H1 (cell line): ENCODE data around the gene COQ8A.

Source experiments
- CEBPB ChIP-seq: IDR thresholded peaks from 2 replicates; pipeline ENCODE4 v1.6.1; 2012; ENCODE audit warnings: low read depth, low read length
- EP300 ChIP-seq, 2 experiments: IDR thresholded peaks; 1 replicate in 1 of 2; 2 replicates in 1 of 2; pipeline ENCODE4 v1.6.1; 2011 to 2012; ENCODE audit warnings: low read depth in 2 of 2, low read length in 2 of 2, mild to moderate bottlenecking in 2 of 2, borderline replicate concordance in 1 of 2, inconsistent platforms in 1 of 2, moderate library complexity in 1 of 2
- HDAC2 ChIP-seq, 2 experiments: fragments of 300-600 bp in 1 of 2; sonication (generic) in 1 of 2; IDR thresholded peaks; 2 replicates each; pipeline ENCODE4 v1.6.1; 2011 to 2012; ENCODE audit warnings: low read depth in 2 of 2, low read length in 2 of 2, mild to moderate bottlenecking in 2 of 2, moderate library complexity in 2 of 2, borderline replicate concordance in 1 of 2, inconsistent platforms in 1 of 2
- JUN ChIP-seq: IDR thresholded peaks from 2 replicates; pipeline ENCODE4 v1.6.1; 2011; ENCODE audit warnings: low read depth, mild to moderate bottlenecking, improper control_type of control experiment, low read length
- POLR2A ChIP-seq, 2 experiments: IDR thresholded peaks; 1 replicate in 1 of 2; 2 replicates in 1 of 2; pipeline ENCODE4 v1.6.1; 2011; ENCODE audit warnings: low read depth in 2 of 2, low read length in 2 of 2, mild to moderate bottlenecking in 2 of 2; ENCODE audit errors: control extremely low read depth in 1 of 2
- POLR2AphosphoS5 ChIP-seq: IDR thresholded peaks from 2 replicates; pipeline ENCODE4 v1.6.1; 2011; ENCODE audit warnings: low read depth, low read length
- SP4 ChIP-seq: IDR thresholded peaks from 2 replicates; pipeline ENCODE4 v1.6.1; 2012; ENCODE audit warnings: low read length, inconsistent platforms
- SUZ12 ChIP-seq: fragments of 200-600 bp; sonication (generic); IDR thresholded peaks from 2 replicates; pipeline ENCODE4 v1.6.1; 2012; ENCODE audit warnings: mild to moderate bottlenecking, inconsistent platforms, low read length, moderate library complexity, mixed read lengths
- TAF7 ChIP-seq: optimal IDR thresholded peaks from 2 replicates; pipeline ENCODE3; 2011; ENCODE audit warnings: low read depth, mild to moderate bottlenecking, inconsistent platforms, low read length, moderate library complexity, borderline replicate concordance
- TF ChIP-seq, protein P1 (sequence below): IDR thresholded peaks from 2 replicates; pipeline ENCODE4 v1.6.1; 2012; ENCODE audit warnings: low read length, inconsistent platforms
- TF ChIP-seq, protein P2 (sequence below), 3 experiments: IDR thresholded peaks; 1 replicate in 2 of 3; 2 replicates in 1 of 3; pipeline versions ENCODE4 v1.5.1 to v1.6.1; 2011; ENCODE audit warnings: low read length in 3 of 3, mild to moderate bottlenecking in 3 of 3, inconsistent platforms in 2 of 3, low read depth in 1 of 3, moderate library complexity in 1 of 3; ENCODE audit not compliant: insufficient read depth in 1 of 3; ENCODE audit errors: control extremely low read depth in 1 of 3

DNA sequence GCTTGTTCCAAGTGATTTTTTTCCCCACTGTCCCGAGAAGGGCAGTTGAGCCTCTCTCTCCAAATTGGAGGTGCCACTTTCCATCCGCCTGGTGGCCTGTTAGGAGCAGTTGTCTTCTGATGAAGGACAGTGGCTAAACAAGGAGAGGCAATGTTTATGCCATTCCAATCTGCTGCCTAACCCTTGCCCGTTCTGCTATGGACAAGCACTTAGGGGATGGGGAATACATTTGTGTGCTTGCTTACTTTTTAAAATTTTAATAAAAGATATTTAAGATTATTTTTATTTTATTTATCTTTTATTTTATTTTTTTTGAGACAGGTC is 12.0 kb downstream of the COQ8A start:
- TF ChIP-seq, protein P1, sequence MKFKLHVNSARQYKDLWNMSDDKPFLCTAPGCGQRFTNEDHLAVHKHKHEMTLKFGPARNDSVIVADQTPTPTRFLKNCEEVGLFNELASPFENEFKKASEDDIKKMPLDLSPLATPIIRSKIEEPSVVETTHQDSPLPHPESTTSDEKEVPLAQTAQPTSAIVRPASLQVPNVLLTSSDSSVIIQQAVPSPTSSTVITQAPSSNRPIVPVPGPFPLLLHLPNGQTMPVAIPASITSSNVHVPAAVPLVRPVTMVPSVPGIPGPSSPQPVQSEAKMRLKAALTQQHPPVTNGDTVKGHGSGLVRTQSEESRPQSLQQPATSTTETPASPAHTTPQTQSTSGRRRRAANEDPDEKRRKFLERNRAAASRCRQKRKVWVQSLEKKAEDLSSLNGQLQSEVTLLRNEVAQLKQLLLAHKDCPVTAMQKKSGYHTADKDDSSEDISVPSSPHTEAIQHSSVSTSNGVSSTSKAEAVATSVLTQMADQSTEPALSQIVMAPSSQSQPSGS = no peak
- TF ChIP-seq HDAC2 (IDR thresholded peaks at IDR 0.05; ENCODE audit: borderline replicate concordance in 1 of 2, low read depth in 2 of 2, low read length in 2 of 2) (no peak), JUN (no peak), SUZ12 (no peak), POLR2AphosphoS5 (no peak), SP4 (no peak), CEBPB (no peak), POLR2A (IDR thresholded peaks at IDR 0.05; ENCODE audit: control extremely low read depth in 1 of 2, low read depth in 2 of 2, low read length in 2 of 2) (no peak), TAF7 (no peak), EP300 (IDR thresholded peaks at IDR 0.05; ENCODE audit: borderline replicate concordance in 1 of 2, low read depth in 2 of 2, low read length in 2 of 2) (no peak)
- TF ChIP-seq, protein P2, sequence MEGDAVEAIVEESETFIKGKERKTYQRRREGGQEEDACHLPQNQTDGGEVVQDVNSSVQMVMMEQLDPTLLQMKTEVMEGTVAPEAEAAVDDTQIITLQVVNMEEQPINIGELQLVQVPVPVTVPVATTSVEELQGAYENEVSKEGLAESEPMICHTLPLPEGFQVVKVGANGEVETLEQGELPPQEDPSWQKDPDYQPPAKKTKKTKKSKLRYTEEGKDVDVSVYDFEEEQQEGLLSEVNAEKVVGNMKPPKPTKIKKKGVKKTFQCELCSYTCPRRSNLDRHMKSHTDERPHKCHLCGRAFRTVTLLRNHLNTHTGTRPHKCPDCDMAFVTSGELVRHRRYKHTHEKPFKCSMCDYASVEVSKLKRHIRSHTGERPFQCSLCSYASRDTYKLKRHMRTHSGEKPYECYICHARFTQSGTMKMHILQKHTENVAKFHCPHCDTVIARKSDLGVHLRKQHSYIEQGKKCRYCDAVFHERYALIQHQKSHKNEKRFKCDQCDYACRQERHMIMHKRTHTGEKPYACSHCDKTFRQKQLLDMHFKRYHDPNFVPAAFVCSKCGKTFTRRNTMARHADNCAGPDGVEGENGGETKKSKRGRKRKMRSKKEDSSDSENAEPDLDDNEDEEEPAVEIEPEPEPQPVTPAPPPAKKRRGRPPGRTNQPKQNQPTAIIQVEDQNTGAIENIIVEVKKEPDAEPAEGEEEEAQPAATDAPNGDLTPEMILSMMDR (IDR thresholded peaks at IDR 0.05; ENCODE audit: control extremely low read depth in 1 of 3, insufficient read depth in 1 of 3, low read depth in 1 of 3, low read length in 3 of 3) = peak in 1 of 3 experiments; percentile 2; a peak in 1 of 4 replicates
